PFSK-1 (cell line): ENCODE results near the gene NADK.

Experiments
- POLR2AphosphoS5 ChIP-seq: IDR thresholded peaks from 2 replicates; pipeline ENCODE4 v1.6.1; 2012; ENCODE audit warnings: low read depth, mild to moderate bottlenecking, control low read depth, low read length, moderate library complexity
- TAF1 ChIP-seq: IDR thresholded peaks from 2 replicates; pipeline ENCODE4 v1.6.1; 2012; ENCODE audit warnings: low read length, control low read depth, borderline replicate concordance; ENCODE audit not compliant: insufficient read depth

- TF ChIP-seq TAF1 (no peak), POLR2AphosphoS5 (no peak)
These were observed 521 bp upstream of the NADK start for GRCh38 chr1:1778663-1779319.
